ENCODE measurements around the gene LOXL4.

DNA sequence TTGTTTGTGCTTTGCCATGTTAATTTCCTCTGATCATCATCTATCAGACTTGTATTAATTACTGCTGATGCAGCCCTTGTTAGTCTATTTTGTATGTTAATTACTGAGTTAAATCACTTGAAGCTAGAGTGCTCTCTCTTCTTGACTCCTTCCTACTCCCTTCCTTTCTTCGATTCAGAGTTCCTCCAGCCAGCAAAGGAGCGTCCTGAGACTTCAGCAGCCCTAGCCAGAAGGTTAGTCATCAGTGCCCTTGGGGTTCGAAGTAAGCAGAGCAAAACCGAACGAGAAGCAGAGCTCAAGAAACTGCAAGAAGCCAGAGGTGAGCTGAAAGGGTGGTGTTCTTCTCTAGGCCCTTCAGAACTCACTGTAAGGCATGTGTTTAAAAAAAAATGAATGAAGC lies 32.1 kb downstream of the LOXL4 start:
- no peak for TF ChIP-seq POLR2AphosphoS5 (IDR thresholded peaks at IDR 0.05; ENCODE audit: low read depth, low read length)
- no peak for TF ChIP-seq POLR2A (IDR thresholded peaks at IDR 0.05; ENCODE audit: low read depth, low read length)
- TF ChIP-seq TAF1 (IDR thresholded peaks at IDR 0.05; ENCODE audit: borderline replicate concordance, low read depth, low read length): no peak

Measured in GM12892 (cell line).